ENCODE data around the gene PRLR.

GRCh38 chr5:35145012-35145411, 85.3 kb downstream of the PRLR start:
- TF ChIP-seq ELF4 (IDR thresholded peaks at IDR 0.05) (no peak), FOXM1 (IDR thresholded peaks at IDR 0.05; ENCODE audit: borderline replicate concordance) (no peak), TARDBP (IDR thresholded peaks at IDR 0.05) (no peak), BHLHE40 (IDR thresholded peaks at IDR 0.05; ENCODE audit: borderline replicate concordance) (no peak), CTBP1 (IDR thresholded peaks at IDR 0.05; ENCODE audit: borderline replicate concordance) (no peak), SUZ12 (IDR thresholded peaks at IDR 0.05) (no peak), FOXK2 (IDR thresholded peaks at IDR 0.05) (no peak), L3MBTL2 (conservative IDR thresholded peaks at IDR 0.05) (no peak)
